Stimulated activated CD8-positive, alpha-beta memory T cell treated with anti-CD3 and anti-CD28 coated beads, Interleukin-2, amount 100 ng/mL, for 1 hour (primary cell): ENCODE results near the gene TMEM205.
"Not testable (repeated sequence)": the region's sequence is repeated elsewhere in the genome, so short reads cannot be mapped to it uniquely, and the experiment has no call there.

ENCODE experiments used
- DNase-seq, 2 donors: peaks; one replicate each; pipeline ENCODE4 v3.0.0-alpha.2; 2020; ENCODE audit warnings: low read depth in 2 of 2

The TMEM205 gene

DNA sequence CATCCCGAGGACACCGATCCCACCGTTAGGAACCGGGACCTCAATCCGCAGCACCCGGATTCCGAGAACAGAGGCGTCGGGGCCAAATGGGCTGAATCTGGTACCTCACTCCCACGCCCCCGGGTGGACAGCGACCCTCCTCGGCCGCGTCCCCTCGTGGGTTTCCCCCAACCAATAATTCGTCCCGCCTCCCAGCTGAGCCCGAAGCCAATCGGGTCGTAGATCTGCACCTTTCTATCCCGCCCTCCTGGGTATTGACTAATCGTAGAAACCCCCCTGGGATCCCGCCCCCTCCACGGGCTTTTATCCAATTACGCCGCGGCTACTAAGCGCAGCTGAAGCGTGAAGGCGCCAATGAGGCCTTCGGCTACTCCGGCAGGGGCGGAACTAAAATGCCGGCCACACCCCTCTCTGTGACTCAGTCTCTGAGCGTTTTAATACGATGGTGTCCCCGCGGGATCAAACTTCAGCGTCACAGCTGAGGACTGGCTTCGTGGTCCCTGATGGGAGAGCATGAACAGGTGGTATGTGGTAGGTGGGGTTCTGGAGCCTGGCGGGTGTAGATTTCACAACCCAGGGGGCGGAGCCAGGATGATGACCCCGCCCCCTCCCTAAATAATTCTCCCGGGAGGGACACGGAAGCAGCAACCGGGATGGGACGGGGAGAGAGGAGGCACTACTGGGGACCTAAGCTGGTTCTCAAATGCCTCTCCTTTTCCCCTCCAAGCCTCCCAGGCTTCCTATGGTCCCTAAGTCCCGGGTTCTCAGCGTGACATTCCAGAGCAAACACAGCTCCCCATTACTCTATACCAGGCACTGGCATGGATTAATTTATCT is at the start of gene TMEM205, which contains the start of gene CCDC159:
Gene TMEM205 (minus strand): TSS at position 165 of the 837 bp plus-strand sequence. CDS start 649 bp downstream, outside the sequence.
Gene CCDC159 (plus strand): TSS at position 416 of the 837 bp plus-strand sequence. CDS start 88 bp downstream, at position 504.
- peak; percentile 96 to 98 for DNase-seq

DNA sequence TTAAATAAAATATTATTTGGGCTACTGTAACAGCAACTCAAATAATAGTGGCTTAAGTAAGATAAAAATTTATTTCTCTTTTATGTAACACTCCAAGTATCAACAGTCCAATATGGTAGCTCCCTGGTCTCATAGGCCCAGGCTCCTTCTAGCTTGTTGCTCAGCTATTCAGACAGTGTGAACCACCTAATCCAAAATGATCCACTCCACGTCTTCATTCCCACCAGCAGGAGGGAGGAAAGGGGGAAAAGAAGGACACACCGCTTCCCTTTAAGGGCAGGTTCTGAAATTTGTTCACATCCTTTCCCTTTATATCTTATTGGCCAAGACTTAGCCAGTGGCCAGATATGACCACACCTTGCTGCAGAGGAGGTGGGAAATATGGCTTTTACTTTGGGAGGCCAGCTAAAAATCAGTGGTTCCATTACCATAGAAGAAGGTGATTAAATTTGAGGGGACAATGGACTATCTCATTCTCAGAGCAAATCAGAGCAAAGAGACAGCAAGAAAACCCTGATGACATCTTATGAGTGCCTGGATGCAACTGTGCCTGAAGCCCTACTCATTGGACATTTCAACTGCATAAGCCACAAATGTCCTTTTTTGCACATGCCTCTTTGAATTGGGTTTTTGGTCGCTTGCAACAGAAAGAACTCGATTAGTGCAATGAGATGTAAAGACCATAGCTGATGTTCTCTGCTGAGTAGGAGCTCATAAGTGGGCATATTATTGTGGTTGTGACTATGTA is 45.0 kb upstream of the TMEM205 start:
- no peak for DNase-seq

DNA sequence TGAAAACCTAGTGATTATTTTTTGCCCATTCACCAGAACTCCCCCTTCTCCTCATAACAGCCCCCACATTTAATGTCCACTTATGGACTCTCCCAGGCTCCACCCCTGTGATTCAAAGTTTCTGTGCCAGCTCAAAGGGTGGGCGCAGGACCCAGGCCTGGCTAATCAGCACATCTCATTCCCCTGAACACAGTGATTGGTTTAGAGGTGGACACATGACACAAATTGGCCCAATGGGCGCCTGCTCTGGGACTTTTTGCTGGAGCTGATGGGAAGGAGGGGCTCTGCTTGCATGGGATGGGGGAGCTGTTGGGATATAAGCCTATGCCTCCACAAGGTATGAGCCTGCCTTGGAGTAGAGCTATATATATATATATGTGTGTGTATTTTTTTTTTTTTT is 44.3 kb upstream of the TMEM205 start:
- no peak for DNase-seq

DNA sequence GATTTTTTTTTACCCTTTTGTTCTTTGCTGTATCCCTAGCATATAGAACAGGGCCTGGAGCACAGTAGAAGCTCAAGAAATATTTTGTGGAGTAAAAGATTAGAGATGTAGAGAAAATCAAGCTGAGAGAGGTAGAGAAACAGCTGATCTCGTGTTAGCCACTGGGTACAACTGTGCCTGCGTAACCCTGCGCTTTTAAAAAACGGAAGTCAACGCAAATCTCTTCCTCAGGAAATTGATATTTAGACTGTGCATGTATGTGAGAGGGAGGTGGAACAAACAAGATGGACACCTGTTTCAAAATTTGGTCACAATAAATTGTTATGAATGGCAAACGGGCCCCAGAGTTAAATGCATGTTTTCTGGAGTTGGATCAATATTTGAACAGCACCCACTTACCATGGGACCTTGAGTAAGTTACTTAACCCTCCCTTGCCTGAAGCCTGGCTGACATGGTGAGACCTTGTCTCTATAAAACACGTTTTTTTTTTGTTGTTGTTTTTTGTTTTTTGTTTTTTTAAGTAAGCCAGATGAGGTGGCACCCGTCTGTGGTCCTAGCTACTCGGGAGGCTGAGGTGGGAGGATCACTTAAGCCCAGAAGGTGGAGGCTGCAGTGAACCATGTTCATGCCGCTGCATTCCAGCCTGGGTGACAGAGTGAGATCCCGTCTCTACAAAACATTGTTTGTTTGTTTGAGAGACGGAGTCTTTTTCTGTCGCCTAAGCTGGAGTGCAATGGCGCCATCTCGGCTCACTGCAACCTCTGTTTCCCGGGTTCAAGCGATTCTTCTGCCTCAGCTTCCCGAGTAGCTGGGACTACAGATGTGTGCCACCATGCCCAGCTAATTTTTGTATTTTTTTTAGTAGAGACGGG is 41.3 kb upstream of the TMEM205 start:
- DNase-seq = no peak

DNA sequence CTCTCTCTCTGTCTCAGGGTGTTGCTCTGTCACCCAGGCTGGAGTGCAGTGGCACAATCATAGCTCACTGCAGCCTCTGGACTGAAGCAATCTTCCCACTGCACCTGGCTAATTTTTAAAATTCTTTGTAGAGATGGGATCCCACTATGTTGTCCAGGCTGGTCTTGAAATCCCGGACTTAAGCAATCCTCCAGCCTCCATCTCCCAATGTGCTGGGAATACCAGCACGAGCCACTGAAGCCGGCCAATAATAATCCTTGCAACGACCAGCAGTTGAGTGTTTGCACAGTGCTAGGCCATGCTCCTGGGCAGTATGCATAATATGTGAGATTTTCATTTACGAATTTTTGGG is 38.7 kb upstream of the TMEM205 start:
- DNase-seq = no peak

DNA sequence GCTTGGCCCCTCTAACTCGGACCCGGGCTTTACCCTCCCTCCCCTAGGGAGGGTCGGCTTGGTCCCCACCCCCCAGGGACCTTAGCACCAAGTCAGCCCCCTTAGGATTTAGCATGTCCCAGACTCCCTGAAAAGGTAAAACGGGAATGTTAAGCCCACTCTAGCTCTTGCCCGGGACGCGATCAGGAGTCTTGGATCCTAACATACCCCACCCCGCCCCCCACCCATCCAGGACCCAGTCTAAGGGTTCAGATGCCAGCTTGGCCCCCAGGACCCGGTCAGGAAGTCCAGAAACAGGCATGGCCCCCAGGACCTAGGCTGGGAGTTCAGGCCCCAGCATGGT is 37.6 kb upstream of the TMEM205 start:
- no peak for DNase-seq

DNA sequence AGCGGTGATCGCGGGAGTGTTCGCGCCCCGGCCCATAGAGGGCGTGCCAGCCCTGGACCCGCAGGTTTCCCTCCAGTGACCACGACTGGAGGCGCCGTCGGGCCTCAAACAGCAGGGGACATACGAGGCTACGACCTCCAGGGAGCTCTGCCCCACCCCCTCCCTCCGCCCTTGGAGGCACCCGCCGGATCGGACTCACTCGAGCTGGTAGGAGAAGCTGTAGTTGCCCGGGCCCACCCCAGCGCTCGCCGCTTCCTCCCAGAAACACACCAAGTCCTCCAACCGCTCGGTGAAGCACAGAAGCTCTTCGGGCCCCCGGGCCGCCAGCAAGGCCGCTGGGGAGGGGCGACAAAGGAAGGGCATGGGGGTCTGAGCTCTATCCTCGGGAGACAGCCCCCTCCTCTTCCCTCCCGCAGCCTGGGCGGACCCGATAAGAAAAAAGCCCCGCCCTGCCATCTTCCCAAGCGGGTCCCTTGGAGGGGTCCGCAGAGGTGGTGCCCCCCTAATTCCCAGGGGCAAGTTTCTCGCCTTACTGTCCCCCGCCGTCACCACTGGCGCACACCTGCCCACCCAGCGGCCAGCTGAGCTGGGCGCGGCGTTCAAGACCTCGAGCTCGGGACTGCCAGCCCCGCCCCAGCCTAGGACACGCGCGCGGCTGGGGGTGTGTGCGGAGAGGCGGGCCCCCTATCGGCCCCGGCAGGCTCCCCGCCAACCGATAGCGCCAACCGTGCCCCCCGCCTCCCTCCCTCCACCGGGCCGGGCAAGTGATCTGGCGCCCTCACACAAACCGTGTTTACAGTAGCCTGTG is 37.0 kb upstream of the TMEM205 start:
- DNase-seq = no peak

DNA sequence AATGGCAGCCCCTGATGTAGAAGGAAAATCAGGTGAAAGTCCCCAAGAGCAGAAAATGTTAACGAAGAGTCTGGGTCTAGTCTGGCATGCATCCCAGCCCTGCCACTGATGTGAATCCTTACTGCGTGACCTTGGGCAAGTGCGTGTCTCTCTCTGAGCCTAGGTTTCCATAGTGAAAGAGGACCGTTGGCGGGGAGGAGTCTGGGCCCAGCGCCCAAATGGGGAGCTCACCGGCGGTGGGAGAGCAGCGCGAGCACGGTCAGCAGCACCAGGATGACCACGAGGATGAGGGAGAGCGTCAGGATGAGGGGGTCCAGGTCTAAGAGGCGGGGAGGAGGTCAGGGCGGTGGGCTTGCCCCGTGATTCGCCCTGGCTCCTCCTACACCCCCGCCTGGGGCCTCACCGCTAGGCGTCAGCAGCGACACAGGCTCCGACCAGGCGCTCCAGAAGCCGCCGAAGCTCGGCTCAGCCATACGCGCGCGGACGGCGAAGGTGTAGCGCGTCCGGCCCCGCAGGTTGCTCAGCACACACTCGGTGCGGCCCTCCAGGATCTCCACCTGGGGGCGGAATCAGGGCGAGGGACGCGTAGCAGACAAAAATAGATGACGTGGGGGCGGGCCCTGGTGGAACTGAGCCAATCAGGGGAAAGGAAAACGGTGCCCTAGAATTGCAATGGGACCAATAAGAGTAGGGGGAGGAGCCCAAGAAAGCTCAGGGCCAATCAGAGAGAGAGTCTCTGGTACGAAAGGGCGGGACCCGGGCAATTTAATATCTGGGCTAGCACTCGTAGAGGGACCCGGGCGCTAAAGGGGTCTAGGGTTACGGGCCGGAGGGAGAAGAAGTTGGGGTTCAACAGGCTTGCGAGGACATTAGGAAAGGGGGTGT is 34.8 kb upstream of the TMEM205 start:
- DNase-seq = peak; percentile 88 to 92

DNA sequence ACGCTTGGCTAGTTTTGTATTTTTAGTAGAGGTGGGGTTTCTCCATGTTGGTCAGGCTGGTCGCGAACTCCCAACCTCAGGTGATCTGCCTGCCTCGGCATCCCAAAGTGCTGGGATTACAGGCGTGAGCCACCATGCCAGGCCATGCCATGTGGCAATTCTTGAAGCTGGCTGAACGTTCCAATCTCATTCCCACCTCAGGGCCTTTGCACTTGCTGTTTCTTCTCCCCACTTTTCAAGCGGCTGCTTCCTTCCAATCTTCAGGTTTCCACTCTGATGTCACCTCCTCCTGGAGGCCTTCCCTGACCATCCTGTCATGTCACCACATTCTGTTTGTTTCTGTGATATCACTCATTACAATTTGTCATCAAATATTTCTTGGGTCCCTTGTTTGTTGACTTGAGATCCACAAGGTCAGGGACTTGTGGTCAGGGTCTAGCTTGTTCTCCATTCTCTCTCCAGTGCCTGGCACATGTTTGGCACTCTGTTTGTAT is 33.8 kb upstream of the TMEM205 start:
- no peak for DNase-seq

DNA sequence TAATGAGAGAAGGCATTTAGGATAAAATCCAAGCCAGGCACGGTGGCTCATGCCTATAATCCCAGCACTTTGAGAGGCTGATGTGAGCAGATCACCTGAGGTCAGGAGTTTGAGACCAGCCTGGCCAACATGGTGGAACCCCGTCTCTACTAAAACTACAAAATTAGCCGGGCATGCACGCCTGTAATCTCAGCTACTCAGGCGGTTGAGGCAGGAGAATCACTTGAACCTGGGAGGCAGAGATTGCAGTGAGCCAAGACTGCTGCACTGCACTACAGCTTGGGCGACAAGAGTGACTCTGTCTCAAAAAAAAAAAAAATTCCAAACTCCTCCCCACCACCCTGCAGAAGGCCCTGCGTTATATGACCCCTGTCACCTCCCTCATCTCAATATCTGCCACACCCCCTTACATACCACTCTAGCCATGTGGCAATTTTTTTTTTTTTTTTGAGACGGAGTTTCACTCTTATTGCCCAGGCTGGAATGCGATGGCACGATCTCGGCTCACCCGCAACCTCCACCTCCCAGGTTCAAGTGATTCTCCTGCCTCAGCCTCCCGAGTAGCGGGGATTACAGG is 33.3 kb upstream of the TMEM205 start:
- DNase-seq = not testable (repeated sequence)

DNA sequence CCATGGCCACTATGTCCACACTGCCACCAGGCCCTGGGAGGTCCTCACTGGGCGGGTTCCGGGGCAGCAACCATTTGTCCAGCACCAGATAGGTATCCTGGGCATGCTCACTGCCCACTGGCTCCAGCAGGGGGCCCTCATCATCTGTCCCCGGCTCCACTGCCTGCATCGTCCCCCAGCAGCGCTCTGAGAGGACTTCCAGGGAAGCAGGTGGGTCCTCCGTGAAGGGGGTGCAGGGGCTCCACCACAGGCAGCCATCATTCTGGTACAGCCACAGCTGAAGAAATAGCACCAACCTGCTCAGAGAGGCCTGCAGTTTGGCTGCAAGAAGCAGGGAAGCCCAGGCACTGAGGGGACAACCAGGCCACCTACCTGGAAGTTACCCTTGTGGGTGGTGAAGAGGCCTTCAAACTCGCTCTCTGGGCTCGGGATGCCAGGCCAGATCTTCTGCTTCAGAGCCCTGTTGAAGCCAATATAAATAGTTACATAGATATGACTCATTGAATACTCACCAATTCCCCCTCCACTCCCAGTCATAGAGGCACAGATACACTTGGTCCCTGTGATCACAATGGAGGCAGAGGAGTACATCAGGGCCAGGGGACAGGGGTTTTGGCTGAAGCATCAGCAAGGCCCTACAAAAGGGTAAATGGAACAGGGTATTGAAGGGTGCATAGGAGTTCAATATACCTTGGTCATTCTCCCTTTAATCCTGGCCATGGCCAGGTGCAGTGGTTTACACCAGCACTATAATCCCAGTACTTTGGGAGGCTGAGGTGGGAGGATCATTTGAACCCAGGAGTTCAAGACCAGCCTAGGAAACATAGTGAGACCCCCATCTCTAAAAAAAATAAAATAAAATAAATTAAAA is 32.5 kb upstream of the TMEM205 start:
- no peak for DNase-seq

DNA sequence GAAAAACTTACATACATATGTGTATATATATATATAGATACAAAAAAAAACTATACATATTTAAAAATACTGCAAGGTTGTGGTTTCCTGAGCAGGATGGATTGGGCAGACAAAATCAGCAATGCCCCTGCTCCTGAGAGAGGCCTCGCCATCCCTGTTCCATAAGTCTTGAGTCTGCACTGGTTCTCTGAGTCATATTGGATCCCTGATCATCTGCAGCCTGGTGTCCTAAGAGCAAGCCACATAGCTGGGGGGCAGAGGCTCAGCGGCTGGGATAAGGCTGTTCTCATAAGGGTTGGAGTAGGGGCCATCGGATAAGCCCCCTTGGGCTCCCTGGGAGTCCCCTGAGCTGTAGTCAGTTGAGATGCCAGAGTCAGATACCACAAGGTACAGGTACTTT is 31.7 kb upstream of the TMEM205 start:
- DNase-seq = no peak

DNA sequence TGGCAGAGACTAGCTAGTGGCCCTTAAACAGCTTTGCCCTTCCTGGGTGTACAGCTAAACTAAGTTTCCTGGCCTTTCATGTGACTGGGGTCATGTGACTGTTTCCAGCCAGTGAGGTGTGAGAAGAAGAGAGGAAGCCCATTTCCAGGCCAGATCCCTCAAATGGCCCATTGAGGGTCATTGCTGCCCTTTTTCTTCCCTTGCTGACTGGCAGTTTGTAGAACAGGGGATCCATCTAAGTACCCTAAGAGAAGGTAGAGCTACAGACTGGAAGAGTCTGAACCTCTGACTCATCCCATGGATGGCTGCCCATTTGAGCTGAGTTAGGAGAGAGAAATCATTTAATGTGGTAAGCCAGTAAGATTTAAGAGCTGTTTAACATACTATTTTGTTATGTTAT is 31.2 kb upstream of the TMEM205 start:
- DNase-seq = no peak

DNA sequence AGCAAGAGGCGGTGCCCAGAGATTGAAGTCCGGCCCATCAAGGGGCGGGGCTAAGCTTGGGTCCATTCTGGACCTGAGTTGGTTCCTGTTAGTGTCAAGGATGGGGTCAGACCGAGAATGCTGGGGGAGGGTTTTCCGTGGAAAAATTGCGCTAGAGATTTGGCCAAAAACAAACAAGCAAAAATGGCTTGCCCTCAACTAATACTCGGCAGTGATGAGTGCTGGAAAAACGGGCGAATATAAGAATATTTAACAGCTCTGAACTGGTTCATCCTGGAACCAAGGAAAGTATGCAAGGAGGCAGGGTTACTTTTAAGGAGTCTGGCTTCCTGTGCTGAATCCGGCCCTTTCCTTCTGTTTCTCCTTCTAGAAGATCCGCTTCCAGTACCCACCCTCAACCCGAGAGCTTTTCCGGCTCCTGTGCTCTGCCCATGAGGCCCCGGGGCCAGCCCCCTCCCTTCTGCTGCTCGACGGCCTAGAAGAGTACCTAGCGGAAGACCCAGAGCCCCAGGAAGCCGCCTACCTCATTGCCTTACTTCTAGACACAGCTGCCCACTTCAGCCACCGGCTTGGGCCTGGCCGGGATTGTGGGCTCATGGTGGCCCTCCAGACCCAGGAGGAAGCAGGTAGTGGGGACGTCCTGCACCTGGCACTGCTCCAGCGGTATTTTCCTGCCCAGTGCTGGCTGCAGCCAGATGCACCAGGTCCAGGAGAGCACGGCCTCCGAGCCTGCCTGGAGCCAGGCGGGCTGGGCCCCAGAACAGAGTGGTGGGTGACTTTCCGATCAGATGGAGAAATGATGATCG is 29.3 kb upstream of the TMEM205 start:
- DNase-seq = peak; percentile 35 to 53

DNA sequence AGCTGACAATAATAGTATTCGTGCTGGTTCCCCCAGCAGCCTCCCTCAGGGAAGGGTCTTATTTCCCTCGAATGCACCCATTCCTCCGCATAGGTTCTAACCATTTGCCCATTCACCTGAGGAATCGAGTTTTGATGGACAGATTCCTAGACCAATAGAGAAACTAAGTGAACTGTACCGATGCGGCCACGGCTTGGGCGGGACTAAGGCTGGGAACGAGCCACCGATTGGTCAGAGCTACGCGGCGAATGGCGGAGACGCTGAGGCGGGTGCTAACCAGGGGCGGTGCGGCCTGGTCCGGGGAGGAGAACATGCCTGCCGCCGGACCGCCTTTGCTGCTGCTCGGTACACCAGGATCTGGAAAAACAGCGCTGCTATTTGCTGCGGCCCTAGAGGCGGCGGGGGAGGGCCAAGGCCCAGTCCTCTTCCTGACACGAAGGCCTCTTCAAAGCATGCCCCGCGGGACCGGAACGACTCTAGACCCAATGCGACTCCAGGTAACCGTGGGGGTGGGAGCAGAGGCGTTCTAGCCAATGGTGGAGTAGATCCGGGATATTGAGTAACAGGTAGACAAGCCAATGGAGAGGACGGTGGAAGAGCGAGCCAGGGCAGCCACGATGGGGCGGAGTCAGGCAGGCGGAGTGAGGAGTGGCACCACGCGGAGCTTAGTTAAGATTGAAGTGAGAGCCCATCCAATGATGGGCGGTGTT is 28.5 kb upstream of the TMEM205 start, which contains the start of gene SWSAP1:
Gene SWSAP1 (plus strand): TSS at position 234 of the 710 bp plus-strand sequence. CDS start 15 bp downstream, at position 249.
- DNase-seq = peak; percentile 90 to 93

DNA sequence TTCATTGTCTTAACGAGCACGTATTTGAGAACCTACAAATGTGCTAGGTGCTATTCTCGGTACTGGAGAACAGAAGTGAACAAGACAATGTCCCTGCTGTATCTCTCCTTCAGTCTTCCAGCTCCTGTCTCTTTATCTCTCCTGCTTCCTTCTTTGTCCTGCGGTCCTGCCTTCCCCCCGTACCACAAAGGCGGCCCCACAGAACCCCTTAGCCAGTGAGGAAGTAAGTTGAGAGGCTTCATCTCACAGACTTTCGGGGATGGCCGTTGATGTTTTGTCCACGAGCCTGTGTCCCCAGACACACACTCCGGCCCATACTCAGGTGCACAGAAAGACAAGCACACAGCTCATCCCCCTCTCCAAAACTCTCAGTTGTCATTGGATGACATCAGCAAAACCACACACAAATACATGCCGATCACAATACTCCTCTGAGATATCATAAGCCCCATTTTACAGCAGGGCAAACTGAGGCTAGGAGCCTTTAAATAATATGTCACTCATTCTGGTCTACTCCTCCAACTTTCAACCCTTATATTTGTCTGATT is 27.9 kb upstream of the TMEM205 start:
- no peak for DNase-seq
